ENCODE results near the gene GALNT10.
A peak's percentile ranks its signal among the peaks of the same experiment; 100 is the strongest.

DNA sequence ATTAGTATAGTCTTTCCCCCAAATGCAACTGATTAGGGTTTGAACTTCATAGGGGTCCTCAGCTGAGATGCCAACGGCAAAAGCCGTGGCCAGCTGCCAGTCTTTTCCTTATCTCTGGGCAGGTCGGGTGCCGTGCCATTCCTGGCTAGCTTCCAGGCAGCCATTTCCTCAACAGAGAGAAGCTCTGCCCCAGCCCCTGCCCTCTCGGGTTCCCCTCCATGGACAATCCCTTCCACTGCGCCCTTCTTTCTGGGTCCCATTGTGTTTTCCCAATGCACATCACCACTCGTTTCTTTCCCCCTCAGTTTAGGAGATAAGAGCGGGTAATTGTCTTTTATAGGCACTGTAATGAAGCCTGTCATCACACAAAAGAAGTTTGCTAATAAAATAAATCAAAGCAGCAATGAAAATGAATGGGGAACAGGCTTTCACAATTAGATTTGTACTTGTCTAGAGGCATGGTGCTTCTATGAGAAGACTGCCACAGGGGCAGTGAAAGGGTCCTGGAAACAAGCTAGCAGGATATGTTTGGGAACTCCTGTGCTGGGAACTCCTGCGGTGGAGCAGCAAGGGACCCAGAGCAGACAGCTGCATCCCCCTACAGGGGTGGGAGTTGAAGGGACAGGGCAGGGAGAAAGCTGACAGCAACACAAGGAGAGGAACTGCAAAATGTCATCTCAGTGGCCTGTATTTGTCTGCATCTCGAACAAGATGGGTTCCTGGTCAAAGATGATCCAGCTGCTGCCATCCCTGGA lies 207.3 kb downstream of the GALNT10 start:
- TF ChIP-seq BHLHE40 (IDR thresholded peaks at IDR 0.05; ENCODE audit: borderline replicate concordance) (no peak), HDGF (IDR thresholded peaks at IDR 0.05; ENCODE audit: borderline replicate concordance) (no peak), FOXM1 (IDR thresholded peaks at IDR 0.05; ENCODE audit: borderline replicate concordance) (no peak), LEF1 (IDR thresholded peaks at IDR 0.05; ENCODE audit: borderline replicate concordance) (no peak), PKNOX1 (IDR thresholded peaks at IDR 0.05) (peak; percentile 42), NFRKB (IDR thresholded peaks at IDR 0.05) (no peak), SUZ12 (IDR thresholded peaks at IDR 0.05) (no peak), ARNT (IDR thresholded peaks at IDR 0.05) (no peak), FOXA1 (IDR thresholded peaks at IDR 0.05) (no peak), ZNF384 (IDR thresholded peaks at IDR 0.05) (no peak), ELF4 (IDR thresholded peaks at IDR 0.05) (no peak), SP1 (IDR thresholded peaks at IDR 0.05) (no peak), FOXK2 (IDR thresholded peaks at IDR 0.05) (no peak), CTBP1 (IDR thresholded peaks at IDR 0.05; ENCODE audit: borderline replicate concordance) (no peak)
